ENCODE data around the gene FRY. TPM values are rescaled to one million over a fixed set of nuclear protein-coding genes. Genes with fewer than 3 reads are reported as not detected.

The FRY gene
- total and polyA plus RNA-seq, 9 of the 15 experiments (the other 6 are each of a cell fraction or from before 2014, with no cell fraction given): 0.03 to 0.31 (median 0.11) TPM; not detected in 3

- TF ChIP-seq KDM4B (IDR thresholded peaks at IDR 0.05; ENCODE audit: borderline replicate concordance in 2 of 2, low read depth in 1 of 2) (no peak), BHLHE40 (IDR thresholded peaks at IDR 0.05; ENCODE audit: low read length) (no peak)
- no peaks in the 10 kb centered on the region; the same call in 1 of the 2 replicates for H4K20me1 ChIP-seq (replicated peaks; ENCODE audit: control insufficient read depth, insufficient read depth, low read length)
- no peak for FAIRE-seq
- H3K9ac ChIP-seq (ENCODE audit: insufficient read depth in 1 of 2, low read depth in 2 of 2, low read length in 2 of 2): no peak overlapping the region
- H3K36me3 ChIP-seq (ENCODE audit: control insufficient read depth, insufficient read depth, low read length): no peaks in the 10 kb centered on the region
- BruUV-seq (replicated peaks): no TSS peak
- intact Hi-C loops (cut with micrococcal nuclease) (loop anchor here (5.0 kb wide), 1 partner anchor 289 kb away; no protein-coding TSS in a partner anchor), in situ Hi-C loops (cut with MboI) (no loop called here)
- H3K4me2 ChIP-seq (ENCODE audit: insufficient read depth, low read length): no peak overlapping the region
- no peaks in the 10 kb centered on the region for H3K27me3 ChIP-seq (ENCODE audit: control insufficient read depth in 2 of 2, insufficient read depth in 2 of 2, low read length in 2 of 2)
- CTCF ChIA-PET (ENCODE audit: low intra/inter-chr PET ratio): no interaction called here
- ATAC-seq: no peak
- no peaks in the 10 kb centered on the region for H3K9me1 ChIP-seq (ENCODE audit: control insufficient read depth, insufficient read depth, low read length)
- POLR2A ChIA-PET: no interaction called here
- H3K4me3 ChIP-seq: no peak overlapping the region
- WGBS (ENCODE audit: insufficient coverage, low coverage, missing lambda C conversion rate): 0% methylated on average over 3 of the region's 3 CpGs
- no peaks in the 10 kb centered on the region for H3K79me2 ChIP-seq (ENCODE audit: control insufficient read depth, insufficient read depth, low read length)
- H3K4me1 ChIP-seq (replicated peaks in 1 of 2; ENCODE audit: control insufficient read depth in 2 of 2, insufficient read depth in 2 of 2, low read length in 2 of 2): no peaks in the 10 kb centered on the region
- no peak overlapping the region for H3K27ac ChIP-seq (ENCODE audit: extremely low read depth, low read depth, low read length)
- DNase-seq (ENCODE audit: extremely low read depth in 1 of 4, low spot score in 3 of 4): no peak
- no peaks in the 10 kb centered on the region for H3K9me3 ChIP-seq (replicated peaks; ENCODE audit: control insufficient read depth, insufficient read depth, low read depth, low read length)
- H2AFZ ChIP-seq (ENCODE audit: low read depth, low read length): no peak overlapping the region
Measured at GRCh38 chr13:32023096-32023495, 8.5 kb upstream of the FRY start.

- intact Hi-C loops (cut with micrococcal nuclease): loop anchor here (5.0 kb wide), 1 partner anchor 289 kb away; no protein-coding TSS in a partner anchor
- DNase-seq (ENCODE audit: extremely low read depth in 1 of 4, low spot score in 3 of 4) (no peak), FAIRE-seq (no peak), ATAC-seq (no peak)
- no peaks in the 10 kb centered on the region for H3K9me3 ChIP-seq (replicated peaks; ENCODE audit: control insufficient read depth, insufficient read depth, low read depth, low read length)
- in situ Hi-C loops (cut with MboI): no loop called here
- H3K4me1 ChIP-seq (replicated peaks in 1 of 2; ENCODE audit: control insufficient read depth in 2 of 2, insufficient read depth in 2 of 2, low read length in 2 of 2): no peaks in the 10 kb centered on the region
- H3K27ac ChIP-seq (ENCODE audit: extremely low read depth, low read depth, low read length): no peak overlapping the region
- BruUV-seq (replicated peaks): no TSS peak
- no peak overlapping the region for H3K4me3 ChIP-seq
- H4K20me1 ChIP-seq (replicated peaks; ENCODE audit: control insufficient read depth, insufficient read depth, low read length): no peaks in the 10 kb centered on the region; the same call in 1 of the 2 replicates
- H3K9ac ChIP-seq (ENCODE audit: insufficient read depth in 1 of 2, low read depth in 2 of 2, low read length in 2 of 2): no peak overlapping the region
- no peaks in the 10 kb centered on the region for H3K27me3 ChIP-seq (ENCODE audit: control insufficient read depth in 2 of 2, insufficient read depth in 2 of 2, low read length in 2 of 2)
- H3K36me3 ChIP-seq (ENCODE audit: control insufficient read depth, insufficient read depth, low read length): no peaks in the 10 kb centered on the region
- H3K4me2 ChIP-seq (ENCODE audit: insufficient read depth, low read length): no peak overlapping the region
- WGBS (ENCODE audit: insufficient coverage, low coverage, missing lambda C conversion rate): 0% methylated on average over 2 of the region's 3 CpGs
- H3K9me1 ChIP-seq (ENCODE audit: control insufficient read depth, insufficient read depth, low read length): no peaks in the 10 kb centered on the region
- no peaks in the 10 kb centered on the region for H3K79me2 ChIP-seq (ENCODE audit: control insufficient read depth, insufficient read depth, low read length)
- ChIA-PET POLR2A (no interaction called here), CTCF (ENCODE audit: low intra/inter-chr PET ratio) (no interaction called here)
- no peak overlapping the region for H2AFZ ChIP-seq (ENCODE audit: low read depth, low read length)
- no peak for TF ChIP-seq ZNF232 (CRISPR knock-in tag; IDR thresholded peaks at IDR 0.05)
- no peak for TF ChIP-seq ZFP30 (CRISPR knock-in tag; IDR thresholded peaks at IDR 0.05; ENCODE audit: borderline replicate concordance)
- TF ChIP-seq ZKSCAN3 (CRISPR knock-in tag; IDR thresholded peaks at IDR 0.05): no peak
- no peak for TF ChIP-seq EHMT2 (IDR thresholded peaks at IDR 0.05)
- TF ChIP-seq ILF3 (IDR thresholded peaks at IDR 0.05; ENCODE audit: borderline replicate concordance): no peak
- no peak for TF ChIP-seq ETS1 (conservative IDR thresholded peaks at IDR 0.05; ENCODE audit: control insufficient read depth, low read depth, low read length)
- no peak for TF ChIP-seq ZC3H8 (IDR thresholded peaks at IDR 0.05)
- TF ChIP-seq COPS2 (conservative IDR thresholded peaks at IDR 0.05): no peak
- no peak for TF ChIP-seq CEBPZ (IDR thresholded peaks at IDR 0.05; ENCODE audit: borderline replicate concordance, low read depth, low read length)
Measured at GRCh38 chr13:32023698-32024097, 7.9 kb upstream of the FRY start.

Measured in K562 (cell line).